Measurements from ENCODE around the gene MDM2.

Gene MDM2

GRCh38 chr12:68841717-68842116 lies 33.7 kb downstream of the MDM2 start:
- no peak for DNase-seq (ENCODE audit: low read depth, low spot score)
- Histone ChIP-seq H3K4me3 (no peak overlapping the region), H3K9me3 (ENCODE audit: low read depth, low read length) (no peaks in the 10 kb centered on the region), H3K9ac (ENCODE audit: insufficient read length) (no peak overlapping the region), H3K27ac (no peak overlapping the region), H3K36me3 (ENCODE audit: insufficient read depth, low read length) (peaks cover 65% of the 10 kb centered on the region)
- TF ChIP-seq FOXP2 (optimal IDR thresholded peaks at IDR 0.05; ENCODE audit: control extremely low read depth, extremely low read length, insufficient read depth) (no peak), POLR2AphosphoS5 (IDR thresholded peaks at IDR 0.05; ENCODE audit: borderline replicate concordance, low read depth, low read length) (no peak), EZH2 (IDR thresholded peaks at IDR 0.05) (no peak)

DNA sequence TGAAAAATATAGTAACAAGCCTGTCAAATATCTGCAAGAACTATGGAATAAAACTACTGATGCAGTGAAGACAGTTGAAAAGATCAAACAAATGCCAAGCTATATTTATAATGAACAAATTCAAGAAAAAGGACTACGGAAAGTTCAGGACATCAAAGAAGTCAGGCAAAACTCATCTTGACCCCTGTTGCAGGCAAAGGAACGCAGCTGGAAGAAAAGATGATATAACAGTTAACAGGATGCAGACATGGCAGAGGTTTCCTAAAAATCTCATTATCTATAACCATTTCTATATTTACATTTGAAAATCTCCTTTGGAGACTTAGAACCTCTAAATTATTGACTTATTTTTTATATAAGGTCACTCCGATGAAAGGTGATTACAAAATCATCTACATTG lies 34.1 kb downstream of the MDM2 start:
- no peak overlapping the region for H3K9ac ChIP-seq (ENCODE audit: insufficient read length)
- H3K4me3 ChIP-seq = no peak overlapping the region
- H3K27ac ChIP-seq = no peak overlapping the region
- no peak for TF ChIP-seq POLR2AphosphoS5 (IDR thresholded peaks at IDR 0.05; ENCODE audit: borderline replicate concordance, low read depth, low read length)
- TF ChIP-seq FOXP2 (optimal IDR thresholded peaks at IDR 0.05; ENCODE audit: control extremely low read depth, extremely low read length, insufficient read depth) = no peak
- TF ChIP-seq EZH2 (IDR thresholded peaks at IDR 0.05) = no peak
- DNase-seq (ENCODE audit: low read depth, low spot score) = no peak
- no peaks in the 10 kb centered on the region for H3K9me3 ChIP-seq (ENCODE audit: low read depth, low read length)
- peaks cover 61% of the 10 kb centered on the region for H3K36me3 ChIP-seq (ENCODE audit: insufficient read depth, low read length)

GRCh38 chr12:68842784-68843567 lies 35.0 kb downstream of the MDM2 start:
- Histone ChIP-seq H3K9me3 (ENCODE audit: low read depth, low read length) (no peaks in the 10 kb centered on the region), H3K9ac (ENCODE audit: insufficient read length) (no peak overlapping the region), H3K27ac (no peak overlapping the region), H3K36me3 (ENCODE audit: insufficient read depth, low read length) (peaks cover 56% of the 10 kb centered on the region), H3K4me3 (no peak overlapping the region)
- TF ChIP-seq FOXP2 (optimal IDR thresholded peaks at IDR 0.05; ENCODE audit: control extremely low read depth, extremely low read length, insufficient read depth) = no peak
- no peak for TF ChIP-seq POLR2AphosphoS5 (IDR thresholded peaks at IDR 0.05; ENCODE audit: borderline replicate concordance, low read depth, low read length)
- no peak for DNase-seq (ENCODE audit: low read depth, low spot score)

- TF ChIP-seq EZH2 (IDR thresholded peaks at IDR 0.05) (no peak), POLR2AphosphoS5 (IDR thresholded peaks at IDR 0.05; ENCODE audit: borderline replicate concordance, low read depth, low read length) (no peak), FOXP2 (optimal IDR thresholded peaks at IDR 0.05; ENCODE audit: control extremely low read depth, extremely low read length, insufficient read depth) (no peak)
- DNase-seq (ENCODE audit: low read depth, low spot score) = no peak
- Histone ChIP-seq H3K9me3 (ENCODE audit: low read depth, low read length) (no peaks in the 10 kb centered on the region), H3K27ac (no peak overlapping the region), H3K9ac (ENCODE audit: insufficient read length) (no peak overlapping the region), H3K4me3 (no peak overlapping the region), H3K36me3 (ENCODE audit: insufficient read depth, low read length) (peaks cover 42% of the 10 kb centered on the region)
Measured at GRCh38 chr12:68844318-68844745, 36.4 kb downstream of the MDM2 start.

DNA sequence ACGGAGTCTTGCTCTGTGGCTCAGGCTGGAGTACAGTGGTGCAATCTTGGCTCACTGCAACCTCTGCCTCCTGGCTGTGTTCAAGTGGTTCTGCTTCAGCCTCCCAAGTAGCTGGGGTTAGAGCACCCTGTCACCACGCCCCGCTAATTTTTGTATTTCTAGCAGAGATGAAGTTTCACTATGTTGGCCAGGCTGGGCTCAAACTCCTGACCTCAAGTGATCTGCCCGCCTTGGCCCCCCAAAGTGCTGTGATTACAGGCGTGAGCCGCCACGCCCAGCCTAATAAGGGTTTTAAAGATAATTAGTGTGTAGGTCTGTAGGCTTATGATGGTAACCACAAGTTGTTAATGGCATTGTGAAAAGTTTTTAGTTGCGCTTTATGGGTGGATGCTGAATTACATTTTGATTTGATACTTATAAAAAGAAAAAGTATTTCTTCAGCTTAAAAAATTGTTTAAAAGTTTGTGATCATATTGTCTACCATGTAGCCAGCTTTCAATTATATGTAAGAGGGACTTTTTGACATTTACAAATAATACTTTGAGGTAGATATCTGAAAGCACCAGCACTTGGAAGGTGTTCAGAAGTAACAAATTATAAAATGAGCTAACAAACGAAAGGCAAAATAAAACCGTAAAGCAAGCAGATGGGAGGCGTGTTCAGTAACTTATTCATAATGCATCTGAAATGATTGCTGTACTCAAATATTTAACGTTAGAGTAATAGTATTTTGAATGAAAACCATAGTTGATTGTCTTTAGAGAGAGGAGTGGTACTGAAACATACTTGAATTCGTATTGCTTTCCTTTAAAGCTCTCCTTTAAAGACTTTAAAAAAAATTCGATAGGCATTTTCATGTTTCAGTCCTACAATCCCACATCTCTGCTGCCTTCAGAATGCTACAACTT lies 37.1 kb downstream of the MDM2 start:
- no peaks in the 10 kb centered on the region for H3K9me3 ChIP-seq (ENCODE audit: low read depth, low read length)
- no peak for DNase-seq (ENCODE audit: low read depth, low spot score)
- H3K36me3 ChIP-seq (ENCODE audit: insufficient read depth, low read length) = peaks cover 35% of the 10 kb centered on the region
- no peak overlapping the region for H3K27ac ChIP-seq
- TF ChIP-seq EZH2 (IDR thresholded peaks at IDR 0.05) (no peak), FOXP2 (optimal IDR thresholded peaks at IDR 0.05; ENCODE audit: control extremely low read depth, extremely low read length, insufficient read depth) (no peak), POLR2AphosphoS5 (IDR thresholded peaks at IDR 0.05; ENCODE audit: borderline replicate concordance, low read depth, low read length) (no peak)
- H3K4me3 ChIP-seq = no peak overlapping the region
- no peak overlapping the region for H3K9ac ChIP-seq (ENCODE audit: insufficient read length)

DNA sequence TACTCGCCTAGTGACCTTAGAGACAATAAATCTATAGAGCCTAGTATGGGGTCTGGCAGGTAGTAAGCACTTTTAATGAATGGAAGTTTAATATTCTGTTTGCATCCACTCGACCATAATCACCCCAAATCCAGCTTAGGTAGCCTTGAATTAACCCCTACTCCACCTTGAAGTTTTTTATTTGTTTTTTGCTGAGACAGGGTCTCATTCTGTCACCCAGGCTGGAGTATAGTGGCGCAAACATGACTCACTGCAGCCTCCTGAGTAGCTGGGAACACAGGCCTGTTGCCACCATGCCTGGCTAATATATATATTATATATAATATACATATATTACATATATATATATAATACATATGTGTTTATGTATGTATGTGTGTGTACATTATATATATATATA lies 38.8 kb downstream of the MDM2 start:
- no peak for TF ChIP-seq EZH2 (IDR thresholded peaks at IDR 0.05)
- TF ChIP-seq FOXP2 (optimal IDR thresholded peaks at IDR 0.05; ENCODE audit: control extremely low read depth, extremely low read length, insufficient read depth) = no peak
- no peak for TF ChIP-seq POLR2AphosphoS5 (IDR thresholded peaks at IDR 0.05; ENCODE audit: borderline replicate concordance, low read depth, low read length)
- DNase-seq (ENCODE audit: low read depth, low spot score) = no peak
- Histone ChIP-seq H3K4me3 (no peak overlapping the region), H3K9me3 (ENCODE audit: low read depth, low read length) (no peaks in the 10 kb centered on the region), H3K9ac (ENCODE audit: insufficient read length) (no peak overlapping the region), H3K27ac (no peak overlapping the region), H3K36me3 (ENCODE audit: insufficient read depth, low read length) (peaks cover 19% of the 10 kb centered on the region)

DNA sequence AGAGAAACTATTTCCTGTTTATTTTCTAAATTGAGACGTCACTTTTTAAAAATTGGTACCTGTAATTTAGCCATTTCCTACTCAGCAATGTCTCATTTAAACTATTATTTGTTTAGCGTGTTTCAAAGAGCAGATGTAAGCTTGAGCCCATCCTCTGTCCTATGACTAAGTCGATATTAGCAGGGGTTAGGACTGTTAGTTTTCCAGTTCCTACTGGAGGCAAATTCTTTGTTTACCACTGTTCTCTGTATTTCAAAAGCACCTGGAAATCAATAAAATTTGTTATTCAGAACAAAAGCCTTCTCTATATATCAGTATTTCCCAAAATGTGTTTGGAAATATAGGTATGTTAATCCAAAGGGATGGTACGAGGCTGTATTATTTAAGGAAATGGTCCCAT lies 42.4 kb downstream of the MDM2 start:
- H3K36me3 ChIP-seq (ENCODE audit: insufficient read depth, low read length) = no peaks in the 10 kb centered on the region
- no peaks in the 10 kb centered on the region for H3K9me3 ChIP-seq (ENCODE audit: low read depth, low read length)
- DNase-seq (ENCODE audit: low read depth, low spot score) = no peak
- H3K9ac ChIP-seq (ENCODE audit: insufficient read length) = no peak overlapping the region
- H3K27ac ChIP-seq = no peak overlapping the region
- H3K4me3 ChIP-seq = no peak overlapping the region
- TF ChIP-seq EZH2 (IDR thresholded peaks at IDR 0.05) (no peak), FOXP2 (optimal IDR thresholded peaks at IDR 0.05; ENCODE audit: control extremely low read depth, extremely low read length, insufficient read depth) (no peak), POLR2AphosphoS5 (IDR thresholded peaks at IDR 0.05; ENCODE audit: borderline replicate concordance, low read depth, low read length) (no peak)

- Histone ChIP-seq H3K36me3 (ENCODE audit: insufficient read depth, low read length) (no peaks in the 10 kb centered on the region), H3K9me3 (ENCODE audit: low read depth, low read length) (no peaks in the 10 kb centered on the region), H3K4me3 (no peak overlapping the region), H3K9ac (ENCODE audit: insufficient read length) (no peak overlapping the region), H3K27ac (no peak overlapping the region)
- no peak for DNase-seq (ENCODE audit: low read depth, low spot score)
- TF ChIP-seq EZH2 (IDR thresholded peaks at IDR 0.05) (no peak), FOXP2 (optimal IDR thresholded peaks at IDR 0.05; ENCODE audit: control extremely low read depth, extremely low read length, insufficient read depth) (no peak), POLR2AphosphoS5 (IDR thresholded peaks at IDR 0.05; ENCODE audit: borderline replicate concordance, low read depth, low read length) (no peak)
Measured at GRCh38 chr12:68851592-68852306, 43.8 kb downstream of the MDM2 start.
